HG02943 (cell line): ENCODE results near the gene SMG9.

ENCODE experiments used
- ATAC-seq: cut with Tn5 transposase; IDR thresholded peaks from one replicate; pipeline ENCODE4 v1.9.1; 2021; ENCODE audit warnings: mild to moderate bottlenecking, low read depth, moderate library complexity; ENCODE audit not compliant: unreplicated experiment

SMG9 gene

DNA sequence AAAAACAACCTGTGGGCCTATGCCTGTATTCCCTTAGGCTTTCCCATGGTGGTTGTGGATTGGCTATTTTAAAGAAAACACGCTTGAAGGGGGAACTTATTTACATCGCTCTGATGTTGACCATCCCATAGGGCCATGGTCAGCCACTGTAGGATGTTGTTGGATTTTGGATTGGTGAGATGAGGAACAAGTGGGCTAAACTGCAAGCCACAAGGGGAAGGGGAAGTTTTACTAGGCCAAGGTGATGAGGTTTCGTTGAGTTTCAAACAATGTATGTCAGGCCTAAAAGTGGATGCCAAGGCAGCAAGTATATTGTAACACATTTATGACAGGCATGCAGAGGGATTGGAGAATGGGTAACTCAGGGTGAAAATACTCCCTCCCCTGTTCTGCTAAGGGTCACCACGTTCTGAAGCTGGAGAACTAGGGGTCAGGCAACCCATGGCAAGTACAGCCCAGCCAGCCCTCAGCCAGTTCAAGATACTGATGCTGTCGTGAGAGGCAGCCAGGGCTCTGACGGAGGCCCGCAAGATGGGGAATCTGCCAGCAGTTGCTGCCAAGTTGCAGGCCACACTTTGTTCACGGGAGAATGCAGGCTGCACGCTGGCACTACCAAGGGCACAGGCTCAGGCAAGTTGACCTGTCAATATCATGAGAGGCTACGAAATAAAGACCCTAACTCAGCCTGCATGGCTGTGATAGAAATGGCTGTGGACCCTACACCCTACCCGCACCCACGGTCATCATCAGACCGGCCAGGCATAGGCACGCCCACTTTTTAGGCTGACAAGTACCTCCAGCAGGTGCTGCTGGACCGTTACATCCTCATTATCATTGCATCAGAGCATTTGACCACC lies 27.8 kb downstream of the SMG9 start:
- ATAC-seq, result no peak

GRCh38 chr19:43725468-43725867 lies 29.3 kb downstream of the SMG9 start:
- ATAC-seq, result no peak

DNA sequence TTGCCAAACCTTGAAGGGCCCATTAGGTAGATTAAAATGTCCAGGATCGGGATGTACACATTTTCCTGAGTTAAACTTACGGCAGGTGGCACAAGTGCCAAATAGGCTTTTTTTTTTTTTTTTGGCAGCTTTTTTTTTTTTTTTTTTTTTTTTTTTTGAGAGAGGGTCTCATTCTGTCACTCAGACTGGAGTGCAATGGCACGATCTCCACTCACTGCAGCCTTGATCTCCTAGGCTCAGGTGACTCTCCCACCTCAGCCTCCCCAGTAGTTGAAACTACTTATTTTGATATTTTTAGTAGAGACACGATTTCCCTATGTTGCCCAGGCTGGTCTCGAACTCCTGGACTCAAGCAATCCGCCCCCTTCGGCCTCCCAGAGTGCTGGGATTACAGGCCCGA lies 29.9 kb downstream of the SMG9 start:
- ATAC-seq, result no peak

DNA sequence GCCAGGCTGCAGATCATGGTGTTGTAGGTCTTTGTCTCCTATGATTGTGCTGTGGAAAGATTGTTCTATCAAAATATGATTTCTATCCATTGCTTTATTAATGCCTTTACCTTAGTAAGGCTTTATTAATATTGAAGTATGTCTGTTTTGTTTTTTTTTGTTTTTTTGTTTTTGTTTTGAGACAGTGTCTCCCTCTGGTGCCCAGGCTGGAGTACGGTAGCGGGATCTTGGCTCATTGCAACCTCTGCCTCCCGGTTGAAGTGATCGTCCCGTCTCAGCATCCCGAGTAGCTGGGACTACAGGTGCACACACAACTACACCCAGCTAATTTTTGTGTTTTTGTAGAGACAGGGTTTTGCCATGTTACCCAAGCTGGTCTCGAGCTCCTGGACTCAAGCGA lies 31.2 kb downstream of the SMG9 start:
- ATAC-seq, result no peak

GRCh38 chr19:43721469-43722048 lies 33.2 kb downstream of the SMG9 start:
- ATAC-seq, result no peak

- no peak for ATAC-seq
Observed at GRCh38 chr19:43720936-43721335, 33.8 kb downstream of the SMG9 start.

DNA sequence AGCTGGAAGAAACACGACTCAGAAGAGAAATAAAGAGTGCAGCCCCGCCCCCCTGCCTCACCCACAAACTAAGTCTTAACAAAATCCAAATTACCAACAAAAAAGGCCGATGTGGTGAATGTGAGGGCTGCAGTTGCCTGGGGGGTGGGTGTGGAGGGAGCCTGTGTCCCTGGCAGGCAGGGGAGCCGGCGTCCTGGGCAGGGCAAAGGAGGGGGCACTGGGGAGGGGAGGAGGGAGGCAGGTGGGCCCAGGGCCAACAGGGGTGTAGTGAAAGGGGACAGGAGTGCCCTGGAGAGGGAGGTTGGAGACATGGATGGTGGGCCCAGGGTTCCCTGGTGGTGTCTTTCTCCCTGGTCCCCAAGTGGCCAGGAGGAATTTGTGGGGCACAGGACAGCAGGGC lies 34.8 kb downstream of the SMG9 start:
- ATAC-seq, result no peak

DNA sequence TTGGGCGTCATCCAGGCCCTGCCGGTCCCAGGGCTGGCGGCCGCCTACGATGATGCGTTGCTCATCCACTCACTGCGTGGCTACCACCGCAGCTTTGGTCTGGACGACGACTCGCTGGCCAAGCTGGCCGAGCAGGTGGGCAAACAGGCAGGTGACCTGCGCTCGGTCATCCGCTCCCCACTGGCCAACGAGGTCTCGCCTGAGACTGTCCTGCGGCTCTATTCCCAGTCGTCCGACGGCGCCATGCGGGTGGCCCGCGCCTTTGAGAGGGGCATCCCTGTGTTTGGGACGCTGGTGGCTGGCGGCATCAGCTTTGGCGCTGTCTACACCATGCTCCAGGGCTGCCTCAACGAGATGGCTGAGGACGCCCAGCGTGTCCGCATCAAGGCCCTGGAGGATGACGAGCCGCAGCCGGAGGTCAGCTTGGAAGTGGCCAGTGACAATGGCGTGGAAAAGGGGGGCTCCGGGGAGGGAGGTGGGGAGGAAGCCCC lies 35.3 kb downstream of the SMG9 start:
- ATAC-seq, result no peak

DNA sequence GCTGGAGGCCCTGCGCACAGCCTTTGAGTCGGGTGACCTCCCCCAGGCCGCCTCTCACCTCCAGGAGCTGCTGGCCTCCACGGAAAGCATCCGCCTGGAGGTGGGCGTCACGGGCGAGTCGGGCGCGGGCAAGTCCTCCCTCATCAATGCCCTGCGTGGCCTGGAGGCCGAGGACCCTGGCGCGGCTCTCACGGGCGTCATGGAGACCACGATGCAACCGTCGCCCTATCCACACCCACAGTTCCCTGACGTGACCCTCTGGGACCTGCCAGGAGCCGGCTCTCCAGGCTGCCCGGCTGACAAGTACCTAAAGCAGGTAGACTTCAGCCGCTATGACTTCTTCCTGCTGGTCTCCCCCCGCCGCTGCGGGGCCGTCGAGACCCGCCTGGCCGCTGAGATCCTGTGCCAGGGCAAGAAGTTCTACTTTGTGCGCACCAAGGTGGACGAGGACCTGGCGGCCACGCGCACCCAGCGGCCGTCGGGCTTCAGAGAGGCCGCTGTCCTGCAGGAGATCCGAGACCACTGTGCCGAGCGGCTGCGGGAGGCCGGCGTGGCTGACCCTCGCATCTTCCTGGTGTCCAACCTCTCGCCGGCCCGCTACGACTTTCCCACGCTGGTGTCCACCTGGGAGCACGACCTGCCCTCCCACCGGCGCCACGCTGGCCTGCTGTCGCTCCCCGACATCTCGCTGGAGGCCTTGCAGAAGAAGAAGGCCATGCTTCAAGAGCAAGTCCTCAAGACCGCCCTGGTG lies 36.0 kb downstream of the SMG9 start:
- no peak for ATAC-seq

DNA sequence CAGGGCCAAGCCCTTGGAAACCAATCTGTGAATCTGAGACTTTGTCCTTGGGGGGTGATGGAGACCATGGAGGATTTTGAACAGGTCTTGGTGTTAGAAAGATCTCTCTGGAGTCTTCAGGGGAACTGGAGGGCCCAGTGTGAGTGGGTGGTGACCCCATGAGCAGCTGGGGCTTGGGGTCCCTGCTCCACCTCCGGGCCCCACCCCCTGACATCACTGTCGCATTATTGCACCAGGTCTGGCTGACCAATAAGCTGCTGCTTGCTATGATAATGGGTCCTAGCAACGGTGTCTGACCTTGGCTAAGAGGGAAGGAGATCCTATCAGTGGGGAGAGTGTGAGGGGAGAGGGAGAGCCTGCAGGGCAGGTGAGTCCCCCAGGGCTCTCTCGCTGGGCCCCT lies 39.0 kb downstream of the SMG9 start, which contains the start of gene IRGC:
IRGC (plus strand) TSS at position 301 of the 400 bp plus-strand sequence. CDS start 2,483 bp downstream, outside the sequence.
- ATAC-seq, result no peak

DNA sequence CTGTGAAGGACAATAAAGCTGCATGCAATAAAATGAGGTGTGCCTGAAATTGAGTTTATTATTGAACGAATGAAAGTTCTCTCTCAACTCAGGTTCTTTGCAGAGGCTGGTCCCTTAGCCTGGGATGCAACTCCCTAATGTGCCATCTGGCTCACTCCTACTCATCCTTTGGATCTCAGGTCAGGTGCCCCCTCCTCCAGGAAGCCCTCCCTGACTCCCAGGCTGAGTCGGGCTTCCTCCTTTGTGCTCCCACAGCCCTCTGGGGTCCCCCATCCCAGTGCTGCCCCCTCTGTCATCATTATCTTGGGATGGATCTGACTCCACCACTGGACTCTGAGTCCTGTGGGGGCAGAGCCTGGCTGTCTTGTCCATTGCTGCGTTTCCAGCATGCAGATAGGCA lies 41.6 kb downstream of the SMG9 start:
- no peak for ATAC-seq

DNA sequence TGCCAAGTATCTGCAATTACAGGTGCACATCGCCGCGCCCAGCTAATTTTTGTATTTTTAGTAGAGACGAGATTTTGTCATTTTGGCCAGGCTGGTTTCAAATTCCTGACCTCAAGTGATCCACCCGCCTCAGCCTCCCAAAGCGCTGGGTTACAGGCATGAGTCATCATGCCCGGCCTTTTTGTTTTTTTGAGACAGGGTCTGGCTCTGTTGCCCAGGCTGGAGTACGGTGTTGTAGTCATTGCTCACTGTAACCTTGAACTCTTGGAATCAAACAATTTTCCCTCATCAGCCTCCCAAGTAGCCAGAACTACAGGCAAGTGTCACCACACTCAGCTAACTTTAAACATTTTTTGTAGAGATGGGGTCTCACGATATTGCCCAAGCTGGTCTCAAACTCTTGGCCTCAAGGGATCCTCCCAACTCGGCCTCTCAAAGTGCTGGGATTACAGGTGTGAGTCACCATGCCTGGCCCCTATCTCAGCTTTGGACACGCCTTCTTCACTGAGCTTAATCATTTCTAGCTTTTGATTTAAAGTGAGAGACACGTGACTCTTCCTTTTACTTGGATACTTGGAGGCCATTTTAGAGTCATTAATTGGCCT lies 42.9 kb downstream of the SMG9 start:
- no peak for ATAC-seq

DNA sequence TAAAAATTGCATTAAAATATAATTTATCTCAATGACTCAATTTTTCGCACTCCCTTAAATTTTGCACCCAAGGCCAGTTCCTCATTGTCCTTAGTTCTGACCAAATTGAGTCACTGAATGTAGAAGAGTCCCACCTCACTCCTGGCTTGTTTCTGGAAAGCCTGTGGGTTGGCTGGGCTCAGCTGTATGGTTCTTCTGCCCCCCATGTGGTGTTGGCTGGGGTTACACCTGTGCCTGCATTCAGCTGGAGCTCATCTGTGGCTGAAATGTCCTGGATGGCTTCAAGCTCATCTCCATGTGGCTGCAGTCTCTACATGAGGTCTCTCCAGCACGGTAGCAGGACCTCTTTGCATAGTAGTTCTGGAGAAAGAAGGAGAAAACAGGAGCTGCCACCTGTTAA lies 46.0 kb downstream of the SMG9 start:
- ATAC-seq, result no peak

DNA sequence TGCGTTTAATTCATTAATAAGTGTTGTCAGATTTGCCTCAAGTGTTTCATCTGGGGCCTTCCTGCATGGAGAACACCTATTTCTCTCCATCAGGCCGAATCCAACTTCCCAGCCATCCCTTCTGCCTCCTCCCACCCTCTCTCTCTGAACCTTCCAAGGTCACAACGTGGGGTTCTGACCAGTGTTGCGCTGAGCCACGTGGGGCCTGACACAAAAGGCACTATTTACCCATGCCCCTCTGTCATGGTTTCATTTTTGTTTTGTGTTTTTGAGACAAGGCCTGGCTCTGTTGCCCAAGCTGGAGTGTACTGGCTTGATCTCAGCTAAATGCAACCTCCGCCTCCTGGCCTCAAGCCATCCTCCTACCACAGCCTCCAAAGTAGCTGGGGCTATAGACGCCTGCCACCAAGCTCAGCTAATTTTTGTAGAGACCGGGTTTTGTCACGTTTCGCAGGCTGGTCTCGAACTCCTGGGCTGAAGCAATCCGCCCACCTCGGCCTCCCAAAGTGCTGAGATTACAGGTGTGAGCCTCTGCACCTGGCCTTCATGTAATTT lies 47.5 kb downstream of the SMG9 start:
- no peak for ATAC-seq

- no peak for ATAC-seq
Observed at GRCh38 chr19:43705729-43706128, 49.0 kb downstream of the SMG9 start.

DNA sequence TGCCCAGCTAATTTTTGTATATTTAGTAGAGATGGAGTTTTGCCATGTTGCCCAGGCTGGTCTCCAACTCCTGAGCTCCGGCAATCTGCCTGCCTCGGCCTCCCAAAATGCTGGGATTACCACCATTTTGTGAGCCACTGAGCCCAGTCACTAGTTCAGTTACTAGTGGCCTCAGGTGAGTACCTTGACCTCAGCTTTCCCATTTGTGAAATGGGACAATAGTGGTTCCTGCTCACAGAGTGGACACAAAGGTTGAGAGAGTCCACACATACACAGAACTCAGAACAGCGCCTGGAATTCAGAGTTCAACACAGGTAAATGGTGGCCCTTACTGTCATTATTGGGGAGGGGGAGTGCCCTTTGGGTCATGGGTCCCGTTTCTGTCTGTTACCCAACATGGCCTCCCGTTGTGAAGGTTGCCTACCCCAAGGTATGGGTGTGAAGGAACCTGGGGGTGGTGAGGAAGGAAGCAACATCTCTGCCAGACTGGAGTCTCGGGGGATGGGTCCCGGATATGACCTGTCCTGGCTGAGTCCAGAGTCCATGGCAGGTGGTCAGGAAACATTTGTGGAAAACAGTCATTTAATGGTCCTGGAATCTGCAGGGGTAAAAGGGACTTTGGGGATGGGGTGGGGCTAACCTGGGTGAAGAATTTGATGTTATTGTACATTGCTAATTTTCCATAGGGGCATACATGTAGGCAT lies 50.6 kb downstream of the SMG9 start:
- no peak for ATAC-seq

- ATAC-seq, result no peak
Observed at GRCh38 chr19:43700395-43701000, 54.3 kb downstream of the SMG9 start.

- ATAC-seq, result no peak
Observed at GRCh38 chr19:43699506-43700394, 55.0 kb downstream of the SMG9 start.

DNA sequence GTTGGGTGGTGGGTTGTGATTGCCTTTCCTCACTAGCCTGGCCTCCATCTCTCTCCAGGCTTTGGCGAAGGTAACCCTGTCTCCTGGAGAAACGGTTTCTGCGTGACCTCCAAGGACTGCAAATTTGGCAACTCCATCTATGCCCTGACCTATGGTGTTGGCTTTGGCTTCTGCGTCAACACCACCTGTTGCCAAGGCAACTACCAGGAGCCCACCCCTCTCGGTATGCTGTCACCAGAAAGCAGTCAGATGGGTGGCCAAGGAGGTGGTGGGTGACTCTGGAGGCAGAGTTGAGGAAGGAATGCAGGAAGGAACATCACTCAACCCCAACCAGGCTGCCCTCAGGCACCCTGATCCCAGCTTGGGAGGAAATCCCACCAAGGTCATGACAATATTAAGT lies 57.5 kb downstream of the SMG9 start:
- no peak for ATAC-seq
